MM.1S (cell line): ENCODE results near the gene STAU1.

Experiments
- EZH2 ChIP-seq: fragments of 300-600 bp; sonication (generic); optimal IDR thresholded peaks from 2 replicates; pipeline ENCODE3; 2017; ENCODE audit warnings: low read depth, mild to moderate bottlenecking, antibody characterized with exemption, low read length, mixed read lengths
- EZH2phosphoT487 ChIP-seq: fragments of 300-600 bp; sonication (generic); IDR thresholded peaks from 2 replicates; pipeline ENCODE4 v1.6.1; 2018; ENCODE audit warnings: antibody characterized with exemption, low read length
- TF ChIP-seq, protein P1 (sequence below): fragments of 300-600 bp; sonication (generic); IDR thresholded peaks from 2 replicates; pipeline ENCODE4 v1.5.1; 2016; ENCODE audit warnings: antibody characterized with exemption, low read length, mixed read lengths

DNA sequence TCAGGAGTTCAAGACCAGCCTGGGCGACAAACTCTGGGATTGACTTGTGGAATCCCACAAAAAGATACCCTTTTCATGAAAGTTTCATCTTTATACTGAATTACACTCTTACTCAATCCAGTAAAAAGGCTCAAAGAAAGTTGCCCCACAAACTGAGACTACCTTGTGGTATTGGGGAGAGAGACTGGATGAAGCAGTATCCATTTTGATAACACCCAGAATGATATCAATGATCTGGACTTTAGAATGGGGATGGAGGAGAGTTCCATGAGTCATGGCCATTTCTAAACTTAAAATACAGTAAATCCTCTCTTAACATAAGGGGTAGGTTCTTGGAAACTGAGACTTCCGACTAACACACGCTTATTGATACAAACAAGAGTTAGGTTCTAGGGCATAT is 4.7 kb downstream of the STAU1 start:
- TF ChIP-seq, protein P1, sequence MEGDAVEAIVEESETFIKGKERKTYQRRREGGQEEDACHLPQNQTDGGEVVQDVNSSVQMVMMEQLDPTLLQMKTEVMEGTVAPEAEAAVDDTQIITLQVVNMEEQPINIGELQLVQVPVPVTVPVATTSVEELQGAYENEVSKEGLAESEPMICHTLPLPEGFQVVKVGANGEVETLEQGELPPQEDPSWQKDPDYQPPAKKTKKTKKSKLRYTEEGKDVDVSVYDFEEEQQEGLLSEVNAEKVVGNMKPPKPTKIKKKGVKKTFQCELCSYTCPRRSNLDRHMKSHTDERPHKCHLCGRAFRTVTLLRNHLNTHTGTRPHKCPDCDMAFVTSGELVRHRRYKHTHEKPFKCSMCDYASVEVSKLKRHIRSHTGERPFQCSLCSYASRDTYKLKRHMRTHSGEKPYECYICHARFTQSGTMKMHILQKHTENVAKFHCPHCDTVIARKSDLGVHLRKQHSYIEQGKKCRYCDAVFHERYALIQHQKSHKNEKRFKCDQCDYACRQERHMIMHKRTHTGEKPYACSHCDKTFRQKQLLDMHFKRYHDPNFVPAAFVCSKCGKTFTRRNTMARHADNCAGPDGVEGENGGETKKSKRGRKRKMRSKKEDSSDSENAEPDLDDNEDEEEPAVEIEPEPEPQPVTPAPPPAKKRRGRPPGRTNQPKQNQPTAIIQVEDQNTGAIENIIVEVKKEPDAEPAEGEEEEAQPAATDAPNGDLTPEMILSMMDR = no peak
- TF ChIP-seq EZH2 (no peak), EZH2phosphoT487 (no peak)
